Glutamatergic neuron (in vitro differentiated cells): ENCODE measurements around the gene ABCA3. TPM values are rescaled to one million over a fixed set of nuclear protein-coding genes. Genes with fewer than 3 reads are reported as not detected.

Experiments
- DNase-seq: peaks from one replicate; pipeline ENCODE4 v3.0.0; 2022
- H3K27ac Mint-ChIP-seq: one replicate; pipeline ENCODE4 v1.8.0; 2020; ENCODE audit warnings: mild to moderate bottlenecking, mixed read lengths, inconsistent platforms; ENCODE audit not compliant: unreplicated experiment
- H3K27me3 Mint-ChIP-seq: one replicate; pipeline ENCODE4 v1.8.0; 2020; ENCODE audit warnings: mild to moderate bottlenecking, moderate library complexity, mixed read lengths, inconsistent platforms; ENCODE audit not compliant: unreplicated experiment
- H3K36me3 Mint-ChIP-seq: one replicate; pipeline ENCODE4 v1.8.0; 2020; ENCODE audit warnings: mild to moderate bottlenecking, mixed read lengths, inconsistent platforms; ENCODE audit not compliant: unreplicated experiment
- H3K4me1 Mint-ChIP-seq: one replicate; pipeline ENCODE4 v1.8.0; 2020; ENCODE audit warnings: mild to moderate bottlenecking, low read depth, mixed read lengths, inconsistent platforms; ENCODE audit not compliant: unreplicated experiment
- H3K4me3 Mint-ChIP-seq: one replicate; pipeline ENCODE4 v1.8.0; 2020; ENCODE audit warnings: mild to moderate bottlenecking, mixed read lengths, inconsistent platforms; ENCODE audit not compliant: unreplicated experiment
- H3K9me3 Mint-ChIP-seq: one replicate; pipeline ENCODE4 v1.8.0; 2020; ENCODE audit warnings: mild to moderate bottlenecking, moderate library complexity, mixed read lengths, inconsistent platforms; ENCODE audit not compliant: unreplicated experiment
- CTCF ChIP-seq: fragments of 200-600 bp; sonication (generic); IDR thresholded peaks from one replicate; pipeline ENCODE4 v1.5.0; 2021; ENCODE audit not compliant: partially characterized antibody, unreplicated experiment
- microRNA-seq: library from miRNA; unstranded; fragments of <30 nt; microRNA quantifications from one replicate; pipeline ENCODE4, GENCODE V29; 2020; ENCODE audit not compliant: unreplicated experiment
- total RNA-seq: library from RNA; stranded (reverse); fragmentation: NEBNext Ultra II Directional; extraction: Animal tissue kit (Norgen Biotek cat#: 25700); gene quantifications from one replicate; pipeline ENCODE4 v1.2.1, GENCODE V29; 2021; ENCODE audit not compliant: unreplicated experiment

Gene ABCA3
- total RNA-seq, 1 donor from 2014 or later, result 110 TPM

DNA sequence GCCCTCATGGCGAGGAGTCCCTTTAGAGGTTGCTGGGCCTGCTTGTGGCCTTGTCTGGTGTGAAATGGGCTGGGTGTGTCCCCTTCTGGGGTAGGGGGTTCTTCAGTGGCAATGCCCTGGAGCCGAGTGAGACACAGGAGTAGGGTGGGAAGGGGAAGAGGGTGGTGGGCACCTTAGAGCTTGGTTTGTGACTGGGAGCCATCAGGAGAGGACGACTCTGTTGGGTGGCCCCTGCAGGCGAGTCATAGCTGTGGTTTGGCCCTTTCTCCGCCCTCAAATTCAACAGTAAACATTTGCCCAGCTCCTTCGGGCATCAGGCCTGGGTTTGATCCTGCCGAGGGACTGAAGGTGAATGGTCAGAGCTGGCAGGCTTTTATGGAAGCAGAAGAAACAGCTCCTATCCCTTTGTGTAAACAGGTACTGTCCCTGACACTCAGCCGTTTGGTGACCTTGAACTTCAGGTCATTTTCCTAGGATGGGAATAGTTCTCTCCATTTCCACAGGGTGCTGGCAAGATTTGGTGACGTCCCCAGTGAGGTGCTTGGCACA, 114.2 kb downstream of the ABCA3 start:
- no peak for DNase-seq
- Mint-ChIP-seq H3K27me3 (peaks cover 9% of the 10 kb centered on the region), H3K9me3 (peaks cover 7% of the 10 kb centered on the region), H3K4me3 (peak overlapping the region; percentile 25), H3K4me1 (peaks cover 3% of the 10 kb centered on the region), H3K27ac (no peak overlapping the region), H3K36me3 (no peaks in the 10 kb centered on the region)
- TF ChIP-seq CTCF, result no peak

Small RNAs within 50 kb of the gene (microRNA-seq; reads per million reads assigned to microRNA genes)
- gene MIR3677 (1.8 reads per million, percentile 9 among the genes with 10 or more reads in this experiment), gene MIR4717 (not detected)

Other genes with a start within 250 kb of the ABCA3 start
- gene PKD1, start 204.8 kb downstream of the ABCA3 start, total RNA-seq, result 628 TPM
- gene RAB26, start 192.1 kb downstream of the ABCA3 start, total RNA-seq, result 292 TPM
- gene TRAF7, start 184.9 kb downstream of the ABCA3 start, total RNA-seq, result 74.8 TPM
- gene CASKIN1, start 144.1 kb downstream of the ABCA3 start, total RNA-seq, result 31.6 TPM
- 57.9 TPM for gene MLST8, start 135.3 kb downstream of the ABCA3 start, total RNA-seq
- 30.2 TPM for gene BRICD5, start 129.9 kb downstream of the ABCA3 start, total RNA-seq
- gene PGP, start 125.9 kb downstream of the ABCA3 start, total RNA-seq, result 33.9 TPM
- gene E4F1, start 117.1 kb downstream of the ABCA3 start, total RNA-seq, result 53.4 TPM
- 3.4 TPM for gene DNASE1L2, start 104.3 kb downstream of the ABCA3 start, total RNA-seq
- gene ECI1, start 89.1 kb downstream of the ABCA3 start, total RNA-seq, result 50.9 TPM
- gene RNPS1, start 72.6 kb downstream of the ABCA3 start, total RNA-seq, result 220 TPM
- 26.4 TPM for gene CCNF, start 88.7 kb upstream of the ABCA3 start, total RNA-seq
- gene TEDC2, start 119.4 kb upstream of the ABCA3 start, total RNA-seq, result 21.1 TPM
- gene NTN3, start 130.6 kb upstream of the ABCA3 start, total RNA-seq, result 5.4 TPM
- 58.4 TPM for gene TBC1D24, start 134.4 kb upstream of the ABCA3 start, total RNA-seq
- gene ATP6V0C, start 173.2 kb upstream of the ABCA3 start, total RNA-seq, result 274 TPM
- 61.0 TPM for gene AMDHD2, start 179.6 kb upstream of the ABCA3 start, total RNA-seq
- not detected for gene CEMP1, start 190.7 kb upstream of the ABCA3 start, total RNA-seq
- gene PDPK1, start 197.3 kb upstream of the ABCA3 start, total RNA-seq, result 113 TPM